HG03460 (cell line): ENCODE results near the gene UNC50.

Experiments used
- ATAC-seq: cut with Tn5 transposase; IDR thresholded peaks from one replicate; pipeline ENCODE4 v1.9.1; 2021; ENCODE audit not compliant: unreplicated experiment

The UNC50 gene

GRCh38 chr2:98608116-98608961 lies at the start of gene UNC50, which contains the start of gene COA5:
Gene UNC50, plus strand, starts transcription at chr2:98608589. Its CDS starts 1,171 bp downstream, at chr2:98609760.
Gene COA5, minus strand, starts transcription at chr2:98608512. Its CDS starts 107 bp downstream, at chr2:98608405.
- peak; percentile 80 for ATAC-seq

DNA sequence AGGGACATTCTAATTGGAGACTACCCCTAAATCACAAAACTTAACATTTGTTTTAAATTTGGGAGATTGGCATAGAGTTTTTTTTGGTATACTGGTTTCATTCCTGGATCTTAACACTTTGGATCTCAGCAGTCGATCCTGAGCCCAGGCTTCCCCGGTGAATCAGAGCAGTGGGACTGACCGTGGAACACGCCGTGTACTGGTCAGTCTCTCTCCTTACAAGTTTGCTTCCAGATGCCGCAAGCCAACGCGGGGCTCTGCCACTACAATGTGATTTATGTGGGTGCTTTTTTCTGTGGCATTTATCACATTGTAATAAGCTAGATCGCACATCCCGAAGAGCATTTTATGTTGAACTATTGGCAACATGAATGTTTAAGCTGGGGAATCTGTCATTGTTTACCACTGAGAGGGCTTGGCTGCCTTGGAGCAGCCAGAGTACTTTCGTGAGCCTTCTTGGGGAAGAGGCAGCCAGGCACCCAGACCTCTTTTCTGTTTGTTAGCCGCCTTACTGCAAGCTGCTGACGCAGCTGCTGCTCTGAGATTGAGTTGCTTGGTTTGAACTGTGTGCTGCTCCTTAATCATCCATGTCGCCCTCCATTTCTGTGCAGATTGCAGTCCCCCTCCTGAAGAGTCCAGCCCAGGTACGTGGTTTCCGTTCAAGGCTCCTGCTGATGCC lies 49.4 kb upstream of the UNC50 start:
- ATAC-seq: no peak

GRCh38 chr2:98559581-98559980 lies 48.8 kb upstream of the UNC50 start:
- no peak for ATAC-seq

GRCh38 chr2:98560256-98560771 lies 48.1 kb upstream of the UNC50 start:
- no peak for ATAC-seq

GRCh38 chr2:98561018-98561417 lies 47.4 kb upstream of the UNC50 start:
- no peak for ATAC-seq

DNA sequence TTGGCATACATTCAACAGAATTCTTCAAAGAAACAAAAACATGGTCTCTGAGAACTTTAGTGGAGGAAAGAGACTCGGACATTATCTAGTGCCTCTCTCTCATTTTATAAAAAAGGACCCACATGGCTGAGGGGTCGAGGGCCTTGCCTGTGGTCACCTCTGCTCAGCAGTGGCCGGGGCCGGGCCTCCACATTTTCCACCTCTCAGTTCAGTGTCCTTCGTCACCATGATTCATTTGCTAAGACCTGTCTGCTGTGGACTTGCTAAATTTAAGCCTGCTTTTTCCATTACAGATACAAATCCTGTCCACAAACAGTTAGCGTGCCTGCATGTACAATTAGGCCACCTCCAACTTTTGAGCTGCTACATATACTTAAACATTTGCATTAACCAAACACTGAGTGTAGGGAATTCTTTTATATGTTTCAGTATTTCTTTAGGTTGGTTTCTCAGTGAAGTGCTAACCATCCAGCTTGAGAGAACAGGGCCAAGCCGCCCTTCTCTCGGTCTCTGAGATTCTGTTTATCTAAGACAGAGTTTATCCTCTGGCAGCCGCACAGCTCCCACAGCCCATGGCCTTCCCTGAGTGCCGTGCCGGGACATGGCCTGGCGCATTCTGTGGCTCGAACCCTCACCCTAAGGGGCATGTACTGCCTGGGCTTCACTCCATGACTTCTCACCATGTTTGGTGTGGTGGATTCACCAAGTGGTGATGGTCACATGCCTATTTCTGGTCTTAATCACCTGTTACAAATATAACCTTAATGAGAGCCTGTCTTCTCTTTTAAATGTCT lies 46.3 kb upstream of the UNC50 start:
- no peak for ATAC-seq

DNA sequence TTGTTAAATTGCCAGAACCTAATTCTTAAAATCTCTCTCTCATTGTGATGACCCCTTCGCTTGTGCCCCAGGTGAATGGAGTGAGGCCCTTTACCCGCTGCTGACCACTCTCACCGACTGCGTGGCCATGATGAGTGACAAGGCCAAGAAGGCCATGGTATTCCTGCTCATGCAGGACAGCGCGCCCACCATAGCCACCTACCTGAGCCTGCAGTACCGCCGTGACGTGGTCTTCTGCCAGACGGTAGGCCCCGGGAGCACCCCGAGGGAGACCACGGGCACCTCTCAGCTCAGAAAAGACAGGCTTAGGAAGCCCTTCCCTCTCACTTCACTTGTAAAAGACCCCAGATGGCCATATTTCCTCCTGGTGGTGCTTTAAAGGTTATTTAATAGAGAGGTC lies 45.0 kb upstream of the UNC50 start:
- no peak for ATAC-seq

DNA sequence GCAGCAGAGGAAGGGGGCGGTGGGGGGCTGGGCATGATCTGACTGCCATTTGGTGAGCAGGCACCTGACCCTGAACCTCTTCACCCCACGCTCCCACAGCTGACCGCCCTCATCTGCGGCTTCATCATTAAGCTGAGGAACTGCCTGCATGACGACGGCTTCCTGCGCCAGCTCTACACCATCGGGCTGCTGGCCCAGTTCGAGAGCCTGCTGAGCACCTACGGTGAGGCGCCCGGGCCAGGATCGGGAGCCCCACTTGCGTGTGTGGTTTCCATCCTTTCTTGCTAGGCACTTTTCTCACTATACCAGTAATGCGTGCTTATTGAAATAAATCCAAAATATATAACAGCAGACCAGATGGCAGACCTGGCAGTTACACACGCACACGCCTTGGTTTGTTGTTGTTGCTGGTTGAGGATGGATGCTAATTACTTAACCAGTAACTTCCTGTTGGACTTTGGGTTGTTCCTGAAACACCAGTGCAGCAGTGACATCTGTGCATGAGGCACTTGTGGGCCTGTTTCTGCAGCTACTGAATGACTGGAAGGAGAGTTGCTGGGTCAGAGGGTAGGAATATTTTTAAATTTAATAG lies 43.8 kb upstream of the UNC50 start:
- no peak for ATAC-seq

- ATAC-seq: no peak
Observed at GRCh38 chr2:98565286-98565860, 43.0 kb upstream of the UNC50 start.

DNA sequence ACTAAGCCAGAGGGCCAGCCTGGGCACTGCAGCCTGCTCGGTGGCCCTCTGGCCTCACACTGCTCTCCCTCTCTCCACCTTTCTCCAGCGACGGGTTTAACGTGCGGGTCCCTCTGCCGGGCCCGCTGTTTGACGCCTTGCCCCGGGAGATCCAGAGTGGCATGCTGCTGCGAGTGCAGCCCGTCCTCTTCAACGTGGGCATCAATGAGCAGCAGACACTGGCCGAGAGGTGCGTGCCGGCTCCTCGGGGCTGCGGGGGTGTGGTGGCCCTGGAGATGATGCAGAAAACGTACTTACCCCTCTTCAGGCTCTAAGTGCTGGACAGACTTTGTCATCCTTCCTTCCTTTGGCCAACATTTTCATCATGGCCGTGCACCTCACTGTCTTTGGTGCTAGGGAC lies 42.4 kb upstream of the UNC50 start:
- ATAC-seq: no peak

GRCh38 chr2:98568161-98568956 lies 40.0 kb upstream of the UNC50 start:
- ATAC-seq: no peak

GRCh38 chr2:98569197-98569793 lies 39.1 kb upstream of the UNC50 start:
- ATAC-seq: no peak

GRCh38 chr2:98569915-98570314 lies 38.5 kb upstream of the UNC50 start:
- no peak for ATAC-seq

GRCh38 chr2:98570356-98570755 lies 38.0 kb upstream of the UNC50 start:
- no peak for ATAC-seq

GRCh38 chr2:98571121-98571701 lies 37.2 kb upstream of the UNC50 start:
- ATAC-seq: no peak

GRCh38 chr2:98571796-98572195 lies 36.6 kb upstream of the UNC50 start:
- no peak for ATAC-seq

DNA sequence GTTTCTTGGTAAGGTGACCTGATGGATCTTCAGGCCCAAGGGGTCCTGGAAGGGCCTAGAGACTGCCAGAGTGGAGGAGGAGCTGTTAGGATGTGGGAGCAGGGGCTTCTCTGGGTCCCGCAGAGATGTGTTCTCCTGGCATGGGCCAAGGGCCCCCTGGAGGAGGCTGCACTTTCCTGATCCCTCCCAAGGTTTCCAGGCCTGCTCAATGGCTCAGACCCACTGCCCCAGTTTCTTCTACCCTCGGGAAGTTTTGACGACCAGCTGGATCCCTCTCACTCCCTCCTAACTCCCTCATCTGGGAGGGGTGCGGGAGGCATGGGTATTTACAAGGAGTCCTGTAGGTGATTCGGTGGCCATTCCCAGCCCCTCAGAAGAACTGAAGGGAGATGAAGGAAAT lies 36.2 kb upstream of the UNC50 start:
- no peak for ATAC-seq

DNA sequence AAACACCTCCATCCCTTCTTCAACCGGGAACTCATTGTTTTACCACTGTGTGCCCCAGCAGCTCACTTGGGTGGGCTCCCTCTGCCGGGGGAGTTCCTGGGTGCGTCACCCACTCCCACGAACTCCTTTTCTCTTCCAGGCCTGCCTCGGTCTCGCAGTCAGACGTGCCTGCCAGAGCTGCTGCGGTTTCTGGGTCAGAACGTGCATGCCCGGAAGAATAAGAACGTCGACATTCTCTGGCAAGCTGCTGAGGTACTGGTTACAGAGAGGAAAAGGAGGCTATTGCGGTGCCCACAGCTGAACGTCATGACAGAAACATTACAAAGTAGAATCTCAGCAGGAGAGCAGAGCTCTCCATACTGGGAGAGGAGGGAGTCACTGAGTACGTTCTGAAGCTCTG lies 35.7 kb upstream of the UNC50 start:
- no peak for ATAC-seq

DNA sequence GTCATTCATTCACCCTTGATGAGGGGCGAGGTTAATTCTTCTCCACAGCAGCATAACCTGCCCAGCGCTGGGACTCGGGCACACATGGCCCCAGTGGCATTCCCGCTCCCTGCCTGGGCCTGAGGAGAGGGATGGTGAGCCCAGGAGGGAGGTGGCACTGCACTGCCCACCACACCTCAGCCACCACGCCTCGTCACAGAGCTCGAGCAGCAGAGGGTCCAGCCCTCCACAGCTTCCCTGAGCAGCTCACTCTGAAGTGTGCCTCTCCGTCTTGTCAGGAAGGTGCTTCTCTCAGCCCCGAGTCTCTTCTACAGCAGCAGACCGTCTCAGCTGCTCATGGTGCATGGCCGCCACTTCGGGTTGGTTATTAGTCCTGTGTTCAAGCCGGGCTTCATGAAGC lies 35.0 kb upstream of the UNC50 start:
- no peak for ATAC-seq
